Activated CD8-positive, alpha-beta memory T cell treated with anti-CD3 and anti-CD28 coated beads for 48 hours (primary cell): ENCODE results near the gene MED17.

Source experiments
- DNase-seq, 3 experiments: peaks; one replicate each; pipeline ENCODE4 v3.0.0-alpha.2; 2020; ENCODE audit warnings: low read depth in 2 of 3, low spot score in 2 of 3

Gene MED17

GRCh38 chr11:93846411-93846810, 62.3 kb downstream of the MED17 start:
- no peak for DNase-seq

- DNase-seq = no peak
Measured at GRCh38 chr11:93849201-93849600, 65.1 kb downstream of the MED17 start.

- DNase-seq = no peak
Measured at GRCh38 chr11:93849751-93850593, 65.9 kb downstream of the MED17 start.

GRCh38 chr11:93850594-93851018, 66.5 kb downstream of the MED17 start, which contains the start of gene VSTM5:
Gene VSTM5, minus strand, starts transcription at chr11:93850618. Its CDS starts 116 bp downstream, at chr11:93850502.
- DNase-seq = no peak

- no peak for DNase-seq
Measured at GRCh38 chr11:93852242-93852641, 68.2 kb downstream of the MED17 start.

GRCh38 chr11:93857413-93858120, 73.5 kb downstream of the MED17 start:
- DNase-seq = no peak

GRCh38 chr11:93858121-93858775, 74.2 kb downstream of the MED17 start:
- no peak for DNase-seq

GRCh38 chr11:93861808-93862207, 77.7 kb downstream of the MED17 start:
- no peak for DNase-seq
